T follicular helper cell (primary cell): Measurements from ENCODE around the gene PIEZO1.
"Not testable (repeated sequence)": the region's sequence is repeated elsewhere in the genome, so short reads cannot be mapped to it uniquely, and the experiment has no call there.

Experiments
- DNase-seq: peaks from one replicate; pipeline ENCODE4 v3.0.0-alpha.2; 2020; ENCODE audit warnings: low read depth

PIEZO1 gene

GRCh38 chr16:88672776-88673175 is 112.2 kb downstream of the PIEZO1 start:
- no peak for DNase-seq

GRCh38 chr16:88671806-88672205 is 113.2 kb downstream of the PIEZO1 start:
- no peak for DNase-seq

GRCh38 chr16:88669980-88670379 is 115.0 kb downstream of the PIEZO1 start:
- DNase-seq, result no peak

DNA sequence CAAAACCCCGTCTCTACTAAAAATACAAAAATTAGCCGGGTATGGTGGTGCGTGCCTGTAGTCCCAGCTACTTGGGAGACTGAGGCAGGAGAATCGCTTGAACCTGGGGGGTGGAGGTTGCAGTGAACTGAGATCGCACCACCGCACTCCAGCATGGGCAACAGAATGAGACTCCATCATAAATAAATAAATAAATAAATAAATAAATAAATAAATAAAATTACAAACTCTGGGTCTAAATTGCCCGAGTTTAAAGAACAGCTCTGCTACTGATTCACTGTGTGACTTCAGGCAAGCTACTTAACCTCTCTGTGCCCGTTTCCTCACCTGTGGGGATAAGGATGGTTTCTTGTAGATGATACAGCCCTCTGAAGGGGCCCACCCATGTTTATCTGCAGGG is 115.5 kb downstream of the PIEZO1 start:
- DNase-seq, result not testable (repeated sequence)

DNA sequence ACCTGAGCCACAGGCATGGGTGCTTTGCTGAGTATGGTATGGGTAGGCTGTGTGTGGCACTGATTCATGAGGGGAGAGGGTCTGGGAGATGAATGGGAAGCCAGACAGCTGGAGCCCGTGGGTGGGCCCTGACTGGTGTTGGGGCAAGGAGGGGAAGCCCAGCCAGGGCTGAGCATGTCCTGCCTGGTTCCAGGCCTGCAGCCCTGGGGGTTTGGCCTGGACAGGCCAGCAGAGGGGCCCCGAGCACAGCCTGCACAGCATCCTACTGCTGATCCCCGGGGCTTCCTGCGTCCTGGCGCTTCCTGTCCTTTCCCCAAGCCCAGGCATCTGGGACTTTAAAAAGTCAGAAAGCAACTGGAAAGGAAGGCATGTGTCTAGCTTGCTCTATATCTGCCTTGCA is 117.6 kb downstream of the PIEZO1 start:
- DNase-seq, result no peak

DNA sequence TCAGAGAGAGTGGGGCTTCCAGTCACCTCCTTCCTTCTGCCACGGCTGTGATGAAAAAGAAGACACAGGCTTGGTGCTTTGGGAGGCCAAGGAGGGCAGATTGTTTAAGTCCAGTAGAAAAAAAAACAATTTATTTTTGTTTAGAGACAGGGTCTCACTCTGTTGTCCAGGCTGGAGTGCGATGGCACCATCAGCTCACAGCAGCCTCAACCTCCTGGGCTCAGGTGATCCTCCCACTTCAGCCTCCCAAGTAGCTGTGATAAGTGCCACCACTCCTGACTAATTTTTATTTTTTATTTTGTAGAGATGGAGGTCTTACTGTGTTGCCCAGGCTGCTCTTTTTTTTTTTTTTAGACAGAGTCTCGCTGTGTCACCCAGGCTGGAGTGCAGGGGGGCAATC is 119.5 kb downstream of the PIEZO1 start:
- no peak for DNase-seq
